Stimulated activated CD4-positive, alpha-beta T cell treated with anti-CD3 and anti-CD28 coated beads, Interleukin-4, amount 100 ng/mL, for 1 hour (primary cell): ENCODE data around the gene NEK6.

Source experiments
- DNase-seq: peaks from one replicate; pipeline ENCODE4 v3.0.0-alpha.2; 2020

Gene NEK6

DNA sequence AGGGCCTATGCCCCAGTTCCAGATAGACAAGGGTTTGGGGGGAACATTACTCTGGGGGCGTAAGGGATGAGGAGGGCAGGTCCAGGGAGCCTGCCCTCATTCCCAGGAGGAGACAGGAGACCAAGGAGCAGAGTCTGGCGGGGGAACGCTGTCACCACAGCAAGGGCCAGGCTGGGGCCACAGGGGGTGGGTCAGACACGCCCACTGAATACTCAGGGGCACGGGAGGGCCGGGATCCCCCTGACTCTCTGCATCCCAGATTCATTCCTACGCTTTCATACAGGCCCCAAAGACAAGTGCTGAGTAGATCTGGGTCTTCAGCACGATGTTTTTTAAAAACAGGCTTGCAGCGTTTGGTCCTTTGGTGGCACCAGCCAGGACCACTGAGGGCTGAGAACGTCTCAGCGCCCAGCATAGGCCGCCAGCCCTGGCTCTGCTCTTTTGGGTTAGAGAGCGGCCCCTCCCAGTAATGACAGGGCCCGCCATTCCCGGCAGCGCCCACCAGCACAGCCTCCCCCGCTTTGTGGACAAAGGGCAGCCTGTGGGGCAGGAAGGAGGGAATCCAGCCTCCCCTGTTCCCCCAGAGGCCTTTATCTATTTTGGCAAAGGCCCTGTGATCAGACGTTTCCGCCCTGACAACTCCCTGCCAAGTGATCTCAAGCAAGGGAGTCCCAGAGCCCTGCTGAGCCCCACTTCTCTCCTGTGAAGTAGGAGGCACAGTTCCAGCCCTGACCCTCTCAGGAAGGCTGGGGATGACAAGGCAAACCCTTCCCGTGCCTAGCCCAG, 24.9 kb downstream of the NEK6 start:
- DNase-seq: no peak

DNA sequence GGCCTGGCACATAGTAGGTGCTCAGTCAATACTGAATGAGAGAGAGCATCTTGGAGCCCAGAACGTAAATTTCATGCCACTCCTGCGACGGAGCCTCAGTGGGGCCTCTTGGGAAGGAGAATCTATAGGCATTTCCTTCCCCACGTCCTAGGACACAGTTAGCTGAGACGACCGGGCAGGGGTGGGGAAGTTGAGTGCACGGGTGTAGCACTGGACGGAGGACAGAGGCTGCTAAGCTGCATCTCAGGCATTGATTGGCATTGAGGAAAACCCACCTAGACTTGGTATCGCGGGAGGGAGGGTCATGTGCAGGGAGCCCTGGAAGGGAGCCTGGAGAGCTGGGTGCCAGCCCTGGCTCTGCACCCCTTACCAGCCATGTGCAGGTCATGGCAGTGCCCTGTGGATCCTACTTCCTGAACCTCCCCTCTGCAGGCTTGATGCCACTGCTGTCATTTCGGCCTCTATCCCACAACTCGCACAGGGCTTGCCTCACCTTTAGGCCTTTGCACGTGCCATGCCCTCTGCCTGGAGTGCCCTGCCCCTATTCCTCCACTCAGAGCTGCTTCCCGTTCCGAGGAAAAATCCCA, 25.6 kb downstream of the NEK6 start:
- DNase-seq: no peak

DNA sequence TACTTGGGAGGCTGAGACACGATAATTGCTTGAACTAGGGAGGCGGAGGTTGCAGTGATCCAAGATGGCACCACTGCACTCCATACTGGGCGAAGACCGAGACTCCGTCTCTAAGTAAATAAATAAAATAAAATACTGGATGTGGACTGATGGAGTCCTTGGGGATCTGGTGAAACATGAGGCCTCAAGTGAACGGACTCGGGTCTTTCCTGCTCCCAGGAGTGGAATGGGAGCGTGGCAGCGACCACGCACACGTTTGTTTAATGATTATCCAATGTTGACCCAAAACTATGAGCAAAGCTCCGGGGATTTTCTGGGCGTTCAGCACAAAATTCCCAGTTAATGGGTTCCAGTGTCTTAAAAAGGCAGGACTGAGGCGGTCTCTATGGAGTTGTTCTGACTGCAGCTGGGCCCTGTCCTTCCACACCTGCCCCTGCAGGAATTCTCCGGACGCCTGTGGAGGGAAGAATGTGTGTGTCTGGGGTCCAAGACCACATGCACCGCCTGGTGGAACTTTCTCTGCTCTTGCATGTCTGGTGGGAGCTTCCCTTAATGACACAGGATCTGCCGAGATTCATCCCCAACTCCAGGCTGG, 26.6 kb downstream of the NEK6 start:
- no peak for DNase-seq

DNA sequence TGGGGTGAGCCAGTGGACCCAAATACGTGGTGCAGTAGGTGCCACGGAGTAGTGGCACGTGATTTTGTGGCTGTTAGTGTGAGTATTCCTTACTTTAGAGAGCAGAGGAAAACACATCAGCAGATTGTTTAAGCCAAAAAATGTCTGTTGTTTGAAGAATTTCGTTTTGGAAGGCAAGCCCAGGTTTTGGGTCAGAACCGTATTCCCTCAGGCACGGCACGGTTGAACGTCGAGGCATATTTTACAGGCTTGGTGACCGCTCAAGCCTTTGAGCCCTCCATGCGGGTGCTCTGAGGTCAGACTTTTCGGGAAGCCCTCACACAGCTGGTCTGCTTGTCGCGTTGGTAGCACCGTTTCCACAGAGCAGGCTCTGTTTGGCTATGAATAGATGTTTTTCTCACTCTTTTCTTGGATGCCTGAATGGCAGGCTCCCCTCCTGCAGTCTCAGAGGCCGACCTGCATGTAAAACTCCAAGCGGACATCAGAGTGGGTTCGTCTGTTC, 27.2 kb downstream of the NEK6 start:
- no peak for DNase-seq

DNA sequence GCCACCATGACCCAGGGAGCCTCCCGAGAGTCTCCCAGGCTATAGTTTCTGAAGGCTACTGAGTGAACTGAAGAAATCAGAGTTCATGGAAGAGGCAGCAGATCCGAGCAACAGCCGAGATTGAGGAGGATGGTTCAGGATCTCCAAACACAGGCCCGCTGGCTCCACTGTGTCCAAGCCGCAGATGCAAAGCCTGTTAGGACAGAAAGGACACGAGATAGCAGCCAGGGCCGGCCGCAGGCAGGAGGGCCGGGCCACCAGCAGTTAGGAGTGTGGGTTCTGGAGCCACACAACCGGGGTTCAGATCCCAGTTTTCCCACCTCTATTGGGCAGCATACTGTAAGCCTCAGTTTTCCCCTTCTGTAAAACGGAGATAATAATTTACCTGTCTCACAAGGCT, 27.7 kb downstream of the NEK6 start:
- DNase-seq: no peak

DNA sequence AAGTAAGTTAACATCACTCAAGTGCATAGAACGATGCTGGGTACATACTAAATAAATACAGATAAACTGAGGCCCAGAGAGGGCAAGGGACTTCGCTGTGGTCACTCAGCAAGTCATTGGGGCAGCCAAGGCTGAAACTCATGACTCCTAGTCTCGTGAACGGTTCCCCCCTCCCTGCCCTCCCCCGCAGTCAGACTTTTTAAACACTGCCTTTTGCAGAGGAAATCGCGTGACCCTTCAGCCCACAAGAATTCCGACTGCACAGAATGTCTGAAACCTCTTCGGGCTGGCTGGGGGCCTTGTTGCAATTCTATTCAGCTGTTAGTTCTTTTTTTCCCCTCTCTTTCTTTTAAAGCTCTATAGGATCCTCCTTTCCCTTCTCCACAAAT, 28.1 kb downstream of the NEK6 start:
- DNase-seq: peak; percentile 46

DNA sequence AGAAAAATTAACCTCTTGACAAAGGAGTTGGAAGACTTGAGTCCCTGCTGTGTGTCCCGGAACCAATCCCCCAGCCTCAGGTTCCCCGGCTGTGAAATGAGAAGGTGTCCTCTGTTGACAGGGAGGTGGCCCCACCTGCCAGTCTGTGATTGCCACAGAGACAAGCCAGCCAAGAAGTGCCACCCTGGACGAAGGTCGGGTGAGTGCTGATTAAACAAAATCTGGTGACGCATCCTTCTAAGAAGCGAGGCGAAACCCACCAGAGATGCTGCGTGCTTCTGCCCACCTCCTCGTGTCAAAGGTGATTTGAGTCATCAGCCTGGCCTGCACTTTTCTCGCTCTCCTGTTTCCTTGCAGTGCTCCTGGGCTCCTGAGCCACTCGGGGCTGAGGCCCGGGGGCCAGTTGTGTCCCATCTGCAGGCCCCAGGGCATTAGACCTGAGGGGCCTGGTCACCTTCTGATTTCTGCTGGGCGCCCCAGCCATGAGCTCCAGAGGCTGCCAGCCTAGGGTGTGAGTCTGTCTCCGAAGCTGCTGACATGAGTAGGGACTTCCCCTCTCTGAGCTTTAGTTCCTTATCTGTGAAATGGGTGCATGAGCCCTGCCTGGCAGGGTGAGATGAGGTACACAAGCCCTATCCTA, 28.7 kb downstream of the NEK6 start:
- DNase-seq: peak; percentile 48

DNA sequence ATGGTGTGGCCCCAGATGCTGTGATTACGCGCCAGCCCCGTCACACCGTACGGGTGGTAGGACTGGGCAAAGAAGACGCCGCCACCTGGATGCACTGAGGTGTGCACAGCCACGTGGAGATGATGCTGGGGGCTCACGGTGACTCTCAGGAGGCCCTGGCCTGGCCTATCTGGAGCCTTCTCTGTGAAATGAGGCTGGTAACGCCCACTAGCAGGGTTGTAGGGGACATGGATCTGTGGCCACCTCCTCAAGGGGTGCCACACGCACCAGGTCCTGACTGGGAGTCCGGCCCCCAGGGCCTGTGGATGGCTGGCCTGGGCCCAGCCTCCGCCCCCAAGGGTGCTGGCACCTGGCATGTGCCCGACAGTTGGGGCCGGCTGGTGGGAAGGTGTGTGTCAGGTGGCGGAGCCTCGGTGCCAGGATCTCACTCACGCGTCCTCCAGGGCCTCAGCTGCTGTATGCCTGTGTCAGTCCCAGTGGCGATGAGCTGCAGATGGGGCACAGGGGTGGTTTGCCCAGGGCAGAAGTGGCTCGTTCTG, 32.4 kb downstream of the NEK6 start:
- DNase-seq: no peak

DNA sequence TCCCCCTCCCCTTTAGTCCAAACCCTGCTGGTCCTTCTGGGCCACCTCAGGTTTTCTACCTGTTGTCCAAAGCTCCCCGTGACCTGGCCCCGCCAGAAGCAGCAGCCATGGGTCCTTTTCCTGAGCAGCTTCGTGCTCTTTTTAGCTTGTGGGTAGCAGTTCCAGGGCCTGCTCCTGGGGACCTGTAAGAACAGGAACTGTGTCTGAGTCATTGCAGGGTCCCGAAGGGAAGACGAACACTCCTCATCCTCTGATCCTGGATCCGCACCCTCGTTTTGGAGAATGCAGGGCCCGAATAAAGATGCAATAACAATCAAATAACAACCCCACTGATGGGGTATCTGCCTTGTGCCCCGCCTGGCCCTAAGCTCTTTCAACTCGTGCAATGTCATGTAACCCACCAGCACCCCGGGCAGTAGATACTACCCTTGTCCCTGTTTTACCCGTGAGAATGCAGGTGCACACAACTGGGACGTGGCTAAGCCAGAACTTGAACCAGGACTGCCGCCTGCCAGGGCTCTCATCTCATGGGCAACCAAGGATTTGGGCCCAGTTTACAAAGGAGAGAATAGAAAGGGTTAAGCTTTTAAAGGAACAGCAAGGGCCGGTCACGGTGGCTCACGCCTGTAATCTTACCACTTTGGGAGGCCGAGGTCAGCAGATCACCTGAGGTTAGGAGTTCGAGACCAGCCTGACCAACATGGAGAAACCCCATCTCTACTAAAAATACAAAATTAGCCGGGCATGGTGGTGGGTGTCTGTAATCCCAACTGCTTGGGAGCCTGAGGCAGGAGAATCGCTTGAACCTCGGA, 33.2 kb downstream of the NEK6 start:
- no peak for DNase-seq

DNA sequence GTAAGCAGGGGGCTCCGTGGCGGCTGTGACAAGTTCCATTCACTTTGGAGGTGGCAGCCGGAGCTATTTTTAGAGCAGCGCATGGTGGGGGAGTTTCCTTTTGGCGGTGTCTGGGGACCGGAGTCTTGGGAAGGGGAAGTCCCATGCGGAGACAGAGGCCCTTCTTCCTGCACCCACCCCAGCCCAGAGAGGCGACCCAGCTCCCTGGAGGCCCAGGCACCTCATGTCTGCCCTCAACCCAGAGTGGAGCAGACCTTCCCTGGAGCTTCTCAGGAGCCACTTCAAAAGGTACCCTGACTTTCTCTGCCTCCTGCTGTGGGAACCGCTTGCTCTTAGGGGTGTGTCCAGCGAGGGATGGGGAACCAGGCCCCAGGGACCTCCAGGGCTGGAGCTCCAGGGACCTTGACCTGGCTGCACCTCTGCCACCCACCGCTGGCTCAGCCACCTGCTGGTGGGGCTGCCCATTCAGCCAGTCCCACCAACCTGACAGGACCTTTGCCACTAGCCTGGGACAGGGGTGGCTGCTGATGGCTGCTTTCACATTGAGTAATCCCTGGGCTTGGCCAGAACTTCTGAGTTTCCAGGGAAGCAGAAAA, 34.1 kb downstream of the NEK6 start:
- DNase-seq: peak; percentile 27

DNA sequence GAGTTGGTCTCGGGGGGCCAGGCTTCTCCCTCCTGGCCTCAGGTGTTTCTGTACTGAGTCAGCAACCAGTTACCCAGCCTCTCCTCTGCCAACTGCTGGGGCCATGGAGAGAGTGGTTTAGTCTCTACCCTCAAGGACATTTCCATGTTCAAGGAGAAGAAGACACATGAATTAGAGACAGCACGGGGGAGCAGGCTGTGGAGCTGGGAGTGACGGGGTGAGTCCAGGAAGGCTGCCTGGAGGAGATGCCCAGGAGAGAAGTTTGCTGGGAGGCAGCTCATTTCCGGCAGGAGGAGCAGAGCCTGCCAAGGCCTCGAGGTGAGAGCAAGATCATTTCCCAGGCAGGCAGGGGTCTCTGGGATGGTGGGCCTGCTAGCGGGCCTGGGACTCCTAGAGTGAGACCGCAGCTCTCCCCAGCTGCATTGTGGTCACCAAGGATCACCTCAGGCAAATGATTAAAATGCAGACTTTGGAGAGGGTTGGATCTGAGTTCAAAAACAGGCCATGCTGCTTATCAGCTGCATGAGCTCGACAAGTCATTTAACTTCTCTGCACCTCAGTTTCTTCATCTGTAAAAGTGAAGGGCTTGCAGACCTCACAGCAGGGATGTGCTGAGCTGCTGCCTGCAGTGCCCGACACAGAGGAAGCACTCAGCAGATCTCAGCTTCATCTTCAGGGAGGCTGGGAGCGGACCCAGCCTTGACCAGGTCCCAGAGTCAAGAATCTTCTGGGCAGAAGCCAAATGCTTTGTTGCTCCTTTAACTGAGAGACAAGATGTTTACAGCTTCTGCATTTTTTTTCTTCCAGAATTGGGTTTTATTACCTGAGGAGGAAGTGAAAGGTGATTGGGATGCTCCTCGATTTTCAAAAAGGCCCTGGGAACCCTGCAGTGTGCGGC, 35.2 kb downstream of the NEK6 start:
- no peak for DNase-seq

DNA sequence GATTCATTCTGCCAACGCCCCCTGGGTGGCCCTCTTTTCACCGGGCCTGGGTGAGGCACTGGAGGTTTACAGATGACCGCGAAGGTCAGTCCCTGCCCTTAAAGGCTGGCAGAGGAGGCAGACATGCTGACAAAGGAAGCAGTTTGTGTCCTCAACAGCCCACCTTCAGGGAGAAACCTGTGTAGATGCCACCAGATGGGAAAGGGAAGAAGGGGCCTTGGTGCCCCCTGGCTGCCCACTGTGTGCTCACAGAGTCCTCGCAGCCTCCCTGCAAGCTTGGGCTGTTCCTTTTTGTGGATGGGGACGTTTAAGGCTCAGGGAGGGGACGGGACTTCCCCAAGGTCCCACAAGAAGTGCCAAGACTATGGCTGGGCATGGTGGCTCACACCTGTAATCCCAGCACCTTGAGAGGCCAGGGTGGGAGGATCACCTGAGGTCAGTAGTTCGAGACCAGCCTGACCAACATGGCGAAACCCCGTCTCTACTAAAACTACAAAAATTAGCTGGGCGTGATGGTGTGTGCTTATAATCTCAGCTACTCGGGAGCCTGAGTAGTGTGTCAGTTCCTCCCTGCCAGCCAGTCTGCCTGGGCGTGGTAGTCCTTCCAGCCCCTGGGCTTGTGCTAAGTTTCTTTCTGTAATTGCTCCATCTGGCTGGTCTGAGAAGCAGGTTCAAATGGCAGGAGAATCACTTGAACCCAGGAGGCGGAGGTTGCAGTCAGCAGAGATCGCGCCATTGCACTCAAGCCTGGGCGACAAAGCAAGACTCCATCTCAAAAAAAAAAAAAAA, 36.2 kb downstream of the NEK6 start:
- DNase-seq: no peak

DNA sequence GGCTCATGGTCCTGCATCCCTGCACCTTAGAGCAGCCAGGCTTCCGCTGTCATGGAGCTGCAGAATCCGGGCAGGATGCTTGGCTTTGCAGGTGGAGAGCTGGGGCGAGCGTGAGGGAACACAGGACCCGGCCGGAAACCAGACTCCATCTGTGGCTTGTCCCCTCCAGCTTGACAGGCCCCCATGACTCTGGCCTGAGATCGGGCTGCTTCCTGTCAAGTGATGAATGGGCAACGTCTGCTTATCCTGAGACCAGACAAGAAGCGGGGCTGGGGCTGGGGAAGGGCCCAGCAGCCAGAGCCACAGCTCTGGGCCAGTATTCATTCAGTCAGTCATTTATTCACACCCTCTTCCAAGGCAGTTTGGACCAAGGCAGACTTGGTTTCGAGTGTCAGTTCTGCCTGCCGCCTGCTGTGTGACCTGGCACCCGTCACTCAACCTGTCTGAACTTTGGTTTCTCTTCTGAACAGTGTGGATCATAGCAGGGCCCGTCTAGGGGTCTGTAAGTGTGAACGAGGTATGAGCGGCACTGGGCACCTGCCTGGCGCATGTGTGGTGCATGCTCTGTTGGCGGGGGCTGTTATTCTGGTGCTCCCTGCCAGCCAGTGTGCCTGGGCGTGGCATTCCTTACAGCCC, 37.5 kb downstream of the NEK6 start:
- no peak for DNase-seq

DNA sequence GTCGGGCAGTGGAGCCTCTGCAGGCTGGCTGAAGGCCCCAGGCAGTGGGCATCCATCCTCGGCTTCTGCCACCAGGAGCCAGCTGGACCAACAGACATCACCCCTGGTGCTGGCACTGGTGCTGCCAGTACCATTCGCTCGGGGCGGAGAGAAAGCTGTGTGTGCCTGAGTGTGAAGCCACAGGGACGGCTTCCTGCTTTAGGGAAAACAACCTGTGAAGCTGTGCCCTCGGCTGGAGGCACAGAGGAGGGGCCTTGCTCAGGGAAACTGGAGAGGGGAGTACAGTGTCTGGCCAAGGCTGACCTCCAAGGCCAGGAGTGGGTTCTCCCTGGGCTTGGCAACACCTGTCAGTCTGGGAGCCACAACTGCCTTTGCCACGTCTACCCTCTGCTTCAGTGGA, 38.3 kb downstream of the NEK6 start:
- no peak for DNase-seq

DNA sequence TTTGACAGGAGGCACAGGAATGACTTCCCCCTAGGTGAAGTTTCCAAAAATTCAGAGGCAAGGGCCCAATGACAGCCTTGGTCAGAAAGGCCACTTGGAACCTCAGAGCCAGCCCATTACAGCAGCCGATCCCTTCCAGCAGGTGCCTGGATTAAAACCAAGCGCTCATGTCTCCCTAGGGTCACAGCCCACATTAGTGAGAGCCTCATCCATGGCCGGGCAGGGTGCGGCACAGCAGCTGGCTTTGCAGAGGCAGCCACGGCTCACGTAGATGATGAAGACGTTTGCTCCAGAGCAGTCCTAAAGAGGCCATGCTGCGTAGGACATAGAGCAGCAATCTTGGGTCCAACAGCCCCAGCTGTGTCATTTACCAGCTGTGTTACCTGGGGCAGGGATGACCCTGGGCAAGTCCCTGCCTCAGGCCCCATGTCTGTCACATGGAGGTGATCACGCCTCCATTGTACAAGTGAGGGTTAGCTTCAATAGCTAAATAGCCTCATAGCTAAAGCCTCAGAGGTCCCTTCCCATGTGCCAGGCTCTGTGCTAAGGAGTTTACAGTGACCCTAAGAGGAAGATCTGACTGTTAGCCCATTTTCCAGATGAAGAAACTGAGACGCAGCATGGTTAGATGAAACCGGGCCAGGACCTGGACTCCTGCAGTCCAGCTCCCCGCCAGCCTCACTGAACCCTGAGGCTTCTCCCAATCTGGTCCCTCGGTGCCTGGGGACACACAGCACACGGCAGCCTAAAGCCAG, 39.2 kb downstream of the NEK6 start:
- no peak for DNase-seq

DNA sequence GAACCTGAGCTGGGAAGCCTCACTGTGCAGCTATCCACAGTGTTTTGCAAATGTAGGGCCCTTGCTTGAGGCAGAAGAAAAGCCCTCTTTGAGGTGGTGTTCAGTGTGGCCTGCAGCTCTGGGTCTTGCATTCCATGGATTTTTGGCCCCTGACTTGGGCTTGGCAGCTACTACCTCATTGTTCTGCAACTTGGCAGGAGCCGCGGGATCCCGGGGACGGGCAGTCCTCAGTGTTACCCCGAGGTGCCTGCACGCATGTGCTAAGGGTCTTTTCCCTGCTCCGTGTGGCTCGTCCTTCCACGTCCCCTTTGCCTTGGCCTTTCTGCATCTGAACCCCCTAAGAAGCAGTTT, 39.8 kb downstream of the NEK6 start:
- DNase-seq: no peak

DNA sequence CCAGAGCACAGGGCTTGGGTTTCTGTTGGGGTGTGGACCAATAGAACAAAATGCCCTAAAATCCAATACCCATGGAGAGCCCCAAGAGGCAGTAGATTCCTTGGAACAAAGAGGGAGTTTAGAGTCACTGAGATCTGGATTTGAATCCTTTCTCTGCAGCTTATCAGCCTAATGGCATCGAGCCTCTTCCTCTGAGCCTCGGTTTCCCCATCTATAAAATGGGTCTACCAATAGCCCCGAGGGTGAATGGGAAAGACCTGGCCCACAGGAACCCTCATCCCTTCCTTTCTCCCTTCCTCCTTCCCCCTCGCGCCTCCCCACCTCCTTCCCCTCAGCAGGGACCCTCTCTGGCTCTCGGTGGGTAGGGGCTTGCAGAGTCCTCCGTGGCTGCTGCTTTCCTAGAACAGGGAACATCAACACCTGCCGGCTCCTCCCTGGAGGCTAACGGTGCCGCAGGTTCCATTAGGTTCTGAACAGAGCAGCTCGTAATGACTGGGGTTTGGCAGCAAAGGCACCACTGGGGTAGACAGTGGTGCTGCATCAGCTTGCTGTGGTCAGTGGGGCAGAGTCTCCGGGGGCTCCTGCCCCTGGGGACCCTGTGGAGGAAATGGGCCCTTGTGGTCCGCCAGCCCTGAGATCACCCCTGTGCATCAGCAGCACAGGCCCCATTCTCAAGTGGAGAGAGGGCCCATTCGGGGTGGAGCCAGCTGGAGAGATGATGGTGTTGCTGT, 40.3 kb downstream of the NEK6 start:
- DNase-seq: no peak

DNA sequence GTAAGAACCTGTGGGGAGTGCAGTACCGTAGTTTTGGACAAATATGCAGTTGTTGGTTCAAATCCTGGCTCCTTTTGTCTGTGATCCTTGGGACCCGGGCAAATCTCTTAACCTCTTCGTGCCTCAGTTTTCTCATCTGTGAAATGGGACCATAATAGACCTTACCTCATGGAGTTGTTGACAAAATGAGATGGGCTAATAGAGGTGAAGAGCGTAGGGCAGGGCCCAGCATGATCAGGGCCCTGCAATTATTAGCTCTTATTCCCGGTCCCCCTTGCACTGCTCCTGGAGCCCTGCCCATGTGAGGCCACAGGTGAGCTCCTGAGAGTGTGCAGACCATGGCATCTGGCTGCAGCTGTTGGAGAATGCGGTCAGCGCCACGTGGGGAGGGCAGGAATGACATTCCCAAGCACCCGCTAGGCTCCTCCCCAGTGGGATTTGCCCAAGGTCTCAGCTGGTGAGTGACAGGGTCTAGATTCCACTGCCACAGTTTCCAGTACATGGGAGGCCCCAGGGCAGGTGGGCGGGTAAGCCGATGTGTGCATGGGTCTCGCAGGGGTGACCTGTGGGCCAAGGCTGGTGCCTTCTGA, 41.0 kb downstream of the NEK6 start:
- no peak for DNase-seq
